GM12892 (cell line): Measurements from ENCODE around the gene MAGI2.

Source experiments
- POLR2A ChIP-seq: IDR thresholded peaks from 2 replicates; pipeline ENCODE4 v1.6.1; 2011; ENCODE audit warnings: low read depth, low read length, control low read depth
- POLR2AphosphoS5 ChIP-seq: IDR thresholded peaks from 2 replicates; pipeline ENCODE4 v1.6.1; 2011; ENCODE audit warnings: low read depth, low read length, control low read depth
- TAF1 ChIP-seq: IDR thresholded peaks from 2 replicates; pipeline ENCODE4 v1.6.1; 2011; ENCODE audit warnings: low read depth, mild to moderate bottlenecking, control low read depth, low read length, borderline replicate concordance

DNA sequence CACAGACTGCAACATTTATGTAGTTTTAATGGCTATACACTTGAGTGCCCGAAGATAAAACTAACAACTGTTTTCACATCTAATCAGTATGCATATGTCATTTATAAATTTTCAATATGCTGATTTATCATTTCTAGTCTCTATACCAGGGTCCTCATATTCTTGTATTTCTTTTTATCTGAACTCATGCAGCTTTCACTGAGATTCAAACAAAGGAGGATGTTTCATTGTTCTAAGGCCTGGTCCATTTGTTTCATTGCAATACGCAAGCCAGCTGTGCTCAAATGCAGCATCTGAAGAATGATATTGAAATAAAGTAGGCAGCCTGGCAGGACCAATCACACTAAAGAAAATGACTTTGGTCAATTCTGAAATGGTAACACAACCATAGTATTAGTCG lies 31.7 kb downstream of the MAGI2 start:
- no peak for TF ChIP-seq POLR2A
- TF ChIP-seq TAF1: no peak
- TF ChIP-seq POLR2AphosphoS5: no peak
